Hematopoietic multipotent progenitor cell (in vitro differentiated cells): ENCODE results near the gene TEKTIP1. TPM values are rescaled to one million over a fixed set of nuclear protein-coding genes. Genes with fewer than 3 reads are reported as not detected.

Experiments
- DNase-seq, 3 donors: peaks; one replicate each; pipeline ENCODE4 v3.0.0-alpha.2; 2011 to 2015; ENCODE audit warnings: low read depth in 2 of 3, low spot score in 2 of 3
- total RNA-seq: library from RNA; depleted of rRNA; stranded (reverse); fragments of >200 nt; gene quantifications from one replicate; pipeline ENCODE4 v1.2.3, GENCODE V29; 2012

Gene TEKTIP1
- total RNA-seq, 1 donor, result 0.54 TPM

- no peak for DNase-seq
Measured at GRCh38 chr19:3535981-3536380, 3.0 kb upstream of the TEKTIP1 start.

- DNase-seq, result no peak
Measured at GRCh38 chr19:3536429-3537100, 2.4 kb upstream of the TEKTIP1 start.

- no peak for DNase-seq
Measured at GRCh38 chr19:3537101-3537437, 1.9 kb upstream of the TEKTIP1 start.

GRCh38 chr19:3537438-3538240 lies 1.3 kb upstream of the TEKTIP1 start:
- no peak for DNase-seq

GRCh38 chr19:3538258-3538929 lies 580 bp upstream of the TEKTIP1 start:
- no peak for DNase-seq

- DNase-seq, result no peak
Measured at GRCh38 chr19:3539756-3540118, 763 bp downstream of the TEKTIP1 start.

GRCh38 chr19:3543150-3544057 lies 4.4 kb downstream of the TEKTIP1 start:
- DNase-seq, result no peak

- no peak for DNase-seq
Measured at GRCh38 chr19:3544058-3544376, 5.0 kb downstream of the TEKTIP1 start.

- DNase-seq, result peak; percentile 55 to 68 (median 64)
Measured at GRCh38 chr19:3544742-3545668, 6.0 kb downstream of the TEKTIP1 start.

- no peak for DNase-seq
Measured at GRCh38 chr19:3545669-3546034, 6.7 kb downstream of the TEKTIP1 start.

GRCh38 chr19:3546119-3546518 lies 7.1 kb downstream of the TEKTIP1 start:
- DNase-seq, result no peak

GRCh38 chr19:3547301-3547731 lies 8.3 kb downstream of the TEKTIP1 start:
- DNase-seq, result no peak

GRCh38 chr19:3547767-3548282 lies 8.9 kb downstream of the TEKTIP1 start:
- no peak for DNase-seq

GRCh38 chr19:3548606-3549005 lies 9.6 kb downstream of the TEKTIP1 start:
- peak in 1 of 3 donors; percentile 34 for DNase-seq

- no peak for DNase-seq
Measured at GRCh38 chr19:3549816-3550215, 10.8 kb downstream of the TEKTIP1 start.

GRCh38 chr19:3550947-3551791 lies 12.2 kb downstream of the TEKTIP1 start:
- DNase-seq, result no peak

GRCh38 chr19:3551792-3552095 lies 12.8 kb downstream of the TEKTIP1 start:
- DNase-seq, result no peak

- peak in 2 of 3 donors; percentile 41 to 45 for DNase-seq
Measured at GRCh38 chr19:3554254-3555083, 15.5 kb downstream of the TEKTIP1 start.
